ENCODE results near the gene CORO2B. TPM values are rescaled to one million over a fixed set of nuclear protein-coding genes. Genes with fewer than 3 reads are reported as not detected.
"Not testable (repeated sequence)": the region's sequence is repeated elsewhere in the genome, so short reads cannot be mapped to it uniquely, and the experiment has no call there.

Gene CORO2B
- total RNA-seq, 1 donor from 2014 or later, result 0.43 TPM

DNA sequence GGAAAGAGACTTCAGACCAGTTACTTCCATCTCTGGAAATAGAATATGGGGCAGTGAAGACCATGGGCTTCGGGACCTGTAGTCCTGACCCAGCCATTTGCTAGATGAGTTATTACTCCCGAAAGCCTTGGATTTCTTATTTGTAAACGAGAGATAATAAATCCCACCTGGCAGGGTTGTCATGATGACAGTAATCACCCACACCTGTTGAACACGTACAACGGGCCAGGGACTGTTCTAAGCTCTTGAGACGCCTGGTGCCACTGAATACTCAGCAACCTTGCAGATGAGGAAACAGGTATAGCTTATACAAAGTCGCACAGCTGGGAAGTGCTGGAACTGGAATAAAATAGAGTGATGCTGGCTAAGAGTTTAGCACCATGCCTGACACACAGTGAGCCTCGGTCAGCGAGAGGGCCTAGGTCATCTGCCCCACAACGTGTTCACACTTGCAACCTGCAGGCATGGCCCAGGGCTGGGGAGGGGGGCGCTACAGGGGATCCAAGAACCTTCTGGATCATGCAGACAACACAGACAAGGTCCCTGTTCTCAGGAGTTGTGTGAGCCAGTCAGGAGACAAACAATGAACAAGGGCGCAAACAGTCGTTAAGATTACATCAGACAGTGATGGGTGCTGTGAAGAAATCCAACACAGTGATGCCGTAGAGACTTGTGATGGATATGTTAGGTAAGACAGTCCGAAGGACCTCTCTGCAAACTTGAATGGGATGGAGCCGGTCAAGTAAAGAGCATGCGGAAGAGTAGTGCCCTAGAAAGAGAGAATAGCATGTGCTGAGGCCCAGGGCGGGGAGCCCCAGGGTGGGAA, 89.2 kb downstream of the CORO2B start:
- Mint-ChIP-seq H3K9me3 (no peaks in the 10 kb centered on the region), H3K4me3 (ENCODE audit: low read depth) (no peak overlapping the region), H3K4me1 (ENCODE audit: low read depth) (no peaks in the 10 kb centered on the region), H3K27me3 (ENCODE audit: low read depth) (peaks cover 17% of the 10 kb centered on the region), H3K27ac (no peak overlapping the region), H3K36me3 (ENCODE audit: low read depth) (no peaks in the 10 kb centered on the region)
- intact Hi-C loops (cut with micrococcal nuclease), result no loop called here
- DNase-seq (ENCODE audit: low spot score), result no peak

- Mint-ChIP-seq H3K27me3 (ENCODE audit: low read depth) (peaks cover 9% of the 10 kb centered on the region), H3K4me1 (ENCODE audit: low read depth) (no peaks in the 10 kb centered on the region), H3K4me3 (ENCODE audit: low read depth) (no peak overlapping the region), H3K36me3 (ENCODE audit: low read depth) (no peaks in the 10 kb centered on the region), H3K9me3 (no peaks in the 10 kb centered on the region), H3K27ac (no peak overlapping the region)
- no peak for DNase-seq (ENCODE audit: low spot score)
- intact Hi-C loops (cut with micrococcal nuclease), result no loop called here
Measured at GRCh38 chr15:68668926-68669600, 90.3 kb downstream of the CORO2B start.

- no peaks in the 10 kb centered on the region for H3K36me3 Mint-ChIP-seq (ENCODE audit: low read depth)
- no peaks in the 10 kb centered on the region for H3K9me3 Mint-ChIP-seq
- DNase-seq (ENCODE audit: low spot score), result no peak
- H3K4me1 Mint-ChIP-seq (ENCODE audit: low read depth), result no peaks in the 10 kb centered on the region
- H3K27me3 Mint-ChIP-seq (ENCODE audit: low read depth), result peaks cover 10% of the 10 kb centered on the region
- H3K4me3 Mint-ChIP-seq (ENCODE audit: low read depth), result no peak overlapping the region
- no peak overlapping the region for H3K27ac Mint-ChIP-seq
- intact Hi-C loops (cut with micrococcal nuclease), result no loop called here
Measured at GRCh38 chr15:68672251-68672650, 93.5 kb downstream of the CORO2B start.

GRCh38 chr15:68672781-68673205, 94.0 kb downstream of the CORO2B start:
- intact Hi-C loops (cut with micrococcal nuclease), result no loop called here
- no peaks in the 10 kb centered on the region for H3K9me3 Mint-ChIP-seq

DNA sequence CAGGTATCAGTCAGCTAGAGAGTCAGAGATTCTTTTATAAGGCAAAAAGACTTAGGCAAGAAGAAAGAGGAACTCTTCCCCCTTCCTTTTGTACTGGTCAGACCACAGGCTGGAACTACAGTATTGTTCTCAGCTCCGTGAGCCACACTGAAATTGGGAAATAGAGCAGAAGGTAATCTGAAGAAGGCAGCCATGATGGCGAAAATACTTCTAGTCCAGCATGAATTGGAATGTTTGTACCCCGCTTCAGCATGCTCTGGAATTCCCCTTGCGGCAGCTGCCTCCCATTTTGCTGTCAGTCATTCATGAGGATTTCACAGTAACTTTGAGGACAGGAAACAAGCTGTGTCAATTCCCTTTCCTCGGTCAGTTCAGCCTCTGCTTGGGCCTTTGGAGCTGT, 96.2 kb downstream of the CORO2B start:
- no peak for DNase-seq (ENCODE audit: low spot score)
- intact Hi-C loops (cut with micrococcal nuclease), result loop anchor here (1.0 kb wide), 1 partner anchor 121 kb away; no protein-coding TSS in a partner anchor
- no peak overlapping the region for H3K27ac Mint-ChIP-seq
- H3K27me3 Mint-ChIP-seq (ENCODE audit: low read depth), result peaks cover 10% of the 10 kb centered on the region
- H3K4me1 Mint-ChIP-seq (ENCODE audit: low read depth), result no peaks in the 10 kb centered on the region
- H3K9me3 Mint-ChIP-seq, result no peaks in the 10 kb centered on the region
- no peaks in the 10 kb centered on the region for H3K36me3 Mint-ChIP-seq (ENCODE audit: low read depth)
- no peak overlapping the region for H3K4me3 Mint-ChIP-seq (ENCODE audit: low read depth)

More at GRCh38 chr15:68672781-68673205, 94.0 kb downstream of the CORO2B start:
- Mint-ChIP-seq H3K4me1 (ENCODE audit: low read depth) (no peaks in the 10 kb centered on the region), H3K4me3 (ENCODE audit: low read depth) (no peak overlapping the region), H3K27ac (no peak overlapping the region), H3K36me3 (ENCODE audit: low read depth) (no peaks in the 10 kb centered on the region), H3K27me3 (ENCODE audit: low read depth) (peaks cover 10% of the 10 kb centered on the region)
- DNase-seq (ENCODE audit: low spot score), result no peak

- intact Hi-C loops (cut with micrococcal nuclease), result no loop called here
- no peaks in the 10 kb centered on the region for H3K4me1 Mint-ChIP-seq (ENCODE audit: low read depth)
- no peak overlapping the region for H3K27ac Mint-ChIP-seq
- H3K27me3 Mint-ChIP-seq (ENCODE audit: low read depth), result peaks cover 10% of the 10 kb centered on the region
- H3K36me3 Mint-ChIP-seq (ENCODE audit: low read depth), result no peaks in the 10 kb centered on the region
- H3K4me3 Mint-ChIP-seq (ENCODE audit: low read depth), result no peak overlapping the region
- no peak for DNase-seq (ENCODE audit: low spot score)
- H3K9me3 Mint-ChIP-seq, result no peaks in the 10 kb centered on the region
Measured at GRCh38 chr15:68676011-68676605, 97.3 kb downstream of the CORO2B start.

- Mint-ChIP-seq H3K4me3 (ENCODE audit: low read depth) (no peak overlapping the region), H3K27me3 (ENCODE audit: low read depth) (peaks cover 7% of the 10 kb centered on the region), H3K4me1 (ENCODE audit: low read depth) (no peaks in the 10 kb centered on the region), H3K36me3 (ENCODE audit: low read depth) (no peaks in the 10 kb centered on the region), H3K9me3 (no peaks in the 10 kb centered on the region), H3K27ac (no peak overlapping the region)
- intact Hi-C loops (cut with micrococcal nuclease), result no loop called here
- no peak for DNase-seq (ENCODE audit: low spot score)
Measured at GRCh38 chr15:68676926-68677325, 98.1 kb downstream of the CORO2B start.

- intact Hi-C loops (cut with micrococcal nuclease), result no loop called here
Measured at GRCh38 chr15:68677996-68678395, 99.2 kb downstream of the CORO2B start.

GRCh38 chr15:68678746-68679145, 100.0 kb downstream of the CORO2B start:
- peaks cover 1% of the 10 kb centered on the region for H3K27me3 Mint-ChIP-seq (ENCODE audit: low read depth)
- intact Hi-C loops (cut with micrococcal nuclease), result no loop called here
- no peak overlapping the region for H3K4me3 Mint-ChIP-seq (ENCODE audit: low read depth)
- no peaks in the 10 kb centered on the region for H3K4me1 Mint-ChIP-seq (ENCODE audit: low read depth)
- H3K9me3 Mint-ChIP-seq, result no peaks in the 10 kb centered on the region
- H3K27ac Mint-ChIP-seq, result no peak overlapping the region
- no peak for DNase-seq (ENCODE audit: low spot score)
- no peaks in the 10 kb centered on the region for H3K36me3 Mint-ChIP-seq (ENCODE audit: low read depth)

More at GRCh38 chr15:68677996-68678395, 99.2 kb downstream of the CORO2B start:
- Mint-ChIP-seq H3K4me1 (ENCODE audit: low read depth) (no peaks in the 10 kb centered on the region), H3K4me3 (ENCODE audit: low read depth) (no peak overlapping the region), H3K27me3 (ENCODE audit: low read depth) (peaks cover 2% of the 10 kb centered on the region), H3K9me3 (no peaks in the 10 kb centered on the region), H3K36me3 (ENCODE audit: low read depth) (no peaks in the 10 kb centered on the region), H3K27ac (no peak overlapping the region)
- no peak for DNase-seq (ENCODE audit: low spot score)

DNA sequence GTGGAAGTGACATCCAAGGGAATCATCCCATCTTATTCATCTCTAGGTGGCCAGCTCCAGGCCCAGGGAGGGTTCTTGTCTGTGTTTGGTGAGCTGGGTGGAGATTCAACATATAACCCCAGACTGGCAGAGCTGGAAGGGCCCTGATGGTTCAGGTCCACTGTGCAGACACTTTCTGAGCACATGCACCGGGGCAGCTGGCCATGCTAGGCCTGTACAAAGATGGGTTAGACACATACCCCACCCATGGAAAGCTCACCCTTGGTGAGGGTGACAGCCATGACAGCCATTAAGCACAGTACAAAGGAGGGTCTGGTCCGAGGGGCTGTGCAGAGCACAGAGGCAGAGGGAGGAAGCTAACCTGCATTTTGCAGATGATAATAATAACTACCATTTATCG, 100.4 kb downstream of the CORO2B start:
- Mint-ChIP-seq H3K4me1 (ENCODE audit: low read depth) (no peaks in the 10 kb centered on the region), H3K36me3 (ENCODE audit: low read depth) (no peaks in the 10 kb centered on the region), H3K4me3 (ENCODE audit: low read depth) (no peak overlapping the region), H3K27ac (no peak overlapping the region), H3K27me3 (ENCODE audit: low read depth) (peaks cover 1% of the 10 kb centered on the region), H3K9me3 (no peaks in the 10 kb centered on the region)
- intact Hi-C loops (cut with micrococcal nuclease), result no loop called here
- no peak for DNase-seq (ENCODE audit: low spot score)

DNA sequence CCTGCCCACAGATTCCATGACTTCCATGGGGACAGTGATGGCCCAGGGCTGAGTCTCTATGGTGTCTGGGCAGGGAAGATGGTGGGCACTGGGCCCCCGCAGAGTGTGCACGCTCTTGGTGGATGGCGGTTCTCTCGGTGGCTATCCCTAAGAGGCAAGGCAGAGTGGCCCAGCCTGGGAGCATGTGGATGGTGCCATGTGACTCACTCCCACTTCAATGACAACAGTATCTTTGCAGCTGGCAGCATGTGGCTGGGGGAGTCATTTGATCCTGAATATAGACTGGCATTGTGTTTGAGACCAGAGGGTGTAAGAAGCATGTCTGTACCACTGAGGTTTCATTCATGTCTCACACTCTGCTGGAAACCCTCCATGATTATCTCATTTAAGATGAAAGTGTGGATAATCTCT, 101.2 kb downstream of the CORO2B start:
- Mint-ChIP-seq H3K9me3 (no peaks in the 10 kb centered on the region), H3K4me1 (ENCODE audit: low read depth) (no peaks in the 10 kb centered on the region), H3K36me3 (ENCODE audit: low read depth) (no peaks in the 10 kb centered on the region), H3K27ac (no peak overlapping the region), H3K27me3 (ENCODE audit: low read depth) (peaks cover 1% of the 10 kb centered on the region), H3K4me3 (ENCODE audit: low read depth) (no peak overlapping the region)
- no peak for DNase-seq (ENCODE audit: low spot score)
- intact Hi-C loops (cut with micrococcal nuclease), result no loop called here

GRCh38 chr15:68680756-68681155, 102.0 kb downstream of the CORO2B start:
- H3K27me3 Mint-ChIP-seq (ENCODE audit: low read depth); H3K27ac Mint-ChIP-seq; H3K36me3 Mint-ChIP-seq (ENCODE audit: low read depth); H3K4me3 Mint-ChIP-seq (ENCODE audit: low read depth); DNase-seq (ENCODE audit: low spot score); intact Hi-C loops (cut with micrococcal nuclease); H3K4me1 Mint-ChIP-seq (ENCODE audit: low read depth); H3K9me3 Mint-ChIP-seq: not testable (repeated sequence)

GRCh38 chr15:68681836-68682235, 103.0 kb downstream of the CORO2B start:
- intact Hi-C loops (cut with micrococcal nuclease), result no loop called here
- Mint-ChIP-seq H3K4me1 (ENCODE audit: low read depth) (no peaks in the 10 kb centered on the region), H3K9me3 (no peaks in the 10 kb centered on the region), H3K27me3 (ENCODE audit: low read depth) (no peaks in the 10 kb centered on the region), H3K4me3 (ENCODE audit: low read depth) (no peak overlapping the region), H3K36me3 (ENCODE audit: low read depth) (no peaks in the 10 kb centered on the region), H3K27ac (no peak overlapping the region)
- DNase-seq (ENCODE audit: low spot score), result no peak
